Hematopoietic multipotent progenitor cell treated with erythropoietin and hydrocortisone succinate and interleukin-3 and kit ligand, for 6 days (in vitro differentiated cells): ENCODE measurements around the gene CCR2.
A peak's percentile ranks its signal among the peaks of the same experiment; 100 is the strongest.
"Not testable (repeated sequence)": the region's sequence is repeated elsewhere in the genome, so short reads cannot be mapped to it uniquely, and the experiment has no call there.

Experiments
- DNase-seq: peaks from one replicate; pipeline ENCODE4 v3.0.0-alpha.2; 2015

The CCR2 gene

DNA sequence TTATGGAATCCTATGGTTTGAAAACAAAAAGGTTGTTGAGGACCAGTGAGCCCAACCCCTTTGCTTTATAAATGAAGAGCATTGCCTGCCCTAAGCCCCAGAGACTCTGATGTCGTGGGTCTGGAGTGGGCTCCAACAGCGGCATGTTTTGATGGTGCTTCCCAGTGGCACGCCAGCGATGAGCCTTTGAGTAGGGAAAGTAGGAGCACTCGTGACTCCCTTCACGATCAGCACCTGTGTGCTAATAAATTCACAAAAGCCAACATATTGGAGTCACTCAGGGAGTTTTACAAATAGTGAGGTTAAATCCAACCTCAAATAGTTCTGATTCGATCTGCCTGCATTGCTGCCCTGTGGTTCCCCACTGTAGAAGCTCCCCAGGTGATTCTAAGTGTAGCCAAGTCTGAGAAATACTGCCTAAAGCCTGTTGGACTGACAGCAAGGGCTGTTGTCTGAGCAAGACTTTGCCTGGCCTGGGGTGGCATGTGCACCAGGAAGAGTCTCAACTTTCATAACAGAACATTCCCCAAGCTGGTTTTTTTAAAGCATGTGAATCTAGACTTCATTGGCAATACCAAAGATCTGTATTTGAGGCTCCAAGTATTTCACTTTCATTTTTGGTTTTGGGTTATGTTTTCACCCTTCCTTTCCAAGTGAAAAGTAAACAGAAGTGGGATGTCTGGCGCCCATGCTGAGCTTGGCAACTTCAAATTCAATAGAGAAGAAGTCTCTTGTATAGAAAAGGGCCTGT lies 26.7 kb downstream of the CCR2 start:
- DNase-seq, result no peak

DNA sequence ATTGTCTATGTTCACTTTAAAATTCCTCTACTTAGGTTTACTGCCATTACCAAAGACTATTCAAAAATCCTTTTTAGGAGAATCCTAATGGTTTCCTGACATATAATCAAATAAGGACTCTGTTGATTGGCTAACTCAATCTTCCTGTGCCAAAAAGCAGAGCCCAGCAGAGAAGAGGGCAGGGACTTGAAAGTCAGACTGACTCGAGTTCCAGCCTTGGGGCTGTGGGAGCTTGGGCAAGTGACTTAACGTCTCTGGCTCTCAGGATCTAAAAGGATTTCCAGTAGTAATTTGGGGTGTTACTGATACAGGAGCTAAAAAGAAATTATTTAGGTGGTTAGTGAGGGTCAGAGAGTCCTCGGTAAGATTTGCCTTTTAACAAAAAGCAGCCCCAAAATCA lies 27.7 kb downstream of the CCR2 start:
- no peak for DNase-seq

DNA sequence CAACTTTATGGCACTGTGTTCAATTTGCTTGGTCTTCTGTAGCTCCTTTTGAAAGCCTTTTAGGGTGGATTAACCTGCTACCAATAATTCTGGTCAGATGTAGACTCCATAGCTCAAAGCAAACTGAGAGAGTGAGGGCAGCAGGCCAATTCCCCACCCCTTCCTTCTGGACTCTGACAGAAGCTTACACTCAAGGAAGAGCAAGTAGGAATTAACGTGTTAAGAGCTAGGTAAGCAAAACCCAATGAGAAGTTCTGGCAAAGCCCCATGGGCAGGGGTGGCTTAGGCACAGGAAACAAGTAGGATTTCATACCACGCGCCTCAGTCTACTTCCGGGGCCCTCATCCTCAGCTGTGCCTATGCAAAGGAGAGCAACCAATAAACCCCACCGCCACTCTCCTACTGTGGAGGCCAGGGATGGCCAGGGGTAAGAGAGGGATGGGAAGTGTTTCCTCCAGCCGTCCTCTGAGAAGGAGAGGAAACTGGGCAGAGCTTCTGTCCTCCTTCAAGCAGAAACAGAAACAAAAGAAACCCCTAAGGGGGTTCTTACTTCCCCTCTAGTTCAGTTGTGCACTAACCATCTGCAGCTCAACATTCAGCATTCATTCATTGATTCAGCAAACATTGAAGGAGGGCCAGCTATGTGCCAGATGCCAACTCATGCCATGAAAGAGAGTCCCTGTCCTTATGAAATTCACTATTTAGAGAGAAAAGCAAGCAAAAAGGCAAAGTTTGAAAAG lies 29.5 kb downstream of the CCR2 start:
- no peak for DNase-seq

DNA sequence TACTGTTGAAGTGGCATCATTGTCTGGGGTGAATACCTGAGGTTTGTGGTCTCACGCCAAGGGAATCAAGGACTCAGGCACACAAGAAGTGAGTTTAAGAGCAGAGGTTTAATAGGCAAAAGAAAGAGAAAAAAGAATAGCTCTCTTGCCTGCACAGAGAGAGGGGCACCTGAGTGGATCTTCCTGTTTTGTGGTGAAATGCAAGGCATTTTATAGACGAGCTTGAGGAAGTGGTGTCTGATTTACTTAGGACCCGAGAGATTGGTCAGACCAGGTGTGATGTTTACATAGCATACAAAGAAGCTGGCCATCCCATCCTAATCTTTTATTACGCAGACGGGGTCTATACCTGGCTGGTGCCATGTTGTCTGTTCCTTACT lies 30.0 kb downstream of the CCR2 start:
- no peak for DNase-seq

DNA sequence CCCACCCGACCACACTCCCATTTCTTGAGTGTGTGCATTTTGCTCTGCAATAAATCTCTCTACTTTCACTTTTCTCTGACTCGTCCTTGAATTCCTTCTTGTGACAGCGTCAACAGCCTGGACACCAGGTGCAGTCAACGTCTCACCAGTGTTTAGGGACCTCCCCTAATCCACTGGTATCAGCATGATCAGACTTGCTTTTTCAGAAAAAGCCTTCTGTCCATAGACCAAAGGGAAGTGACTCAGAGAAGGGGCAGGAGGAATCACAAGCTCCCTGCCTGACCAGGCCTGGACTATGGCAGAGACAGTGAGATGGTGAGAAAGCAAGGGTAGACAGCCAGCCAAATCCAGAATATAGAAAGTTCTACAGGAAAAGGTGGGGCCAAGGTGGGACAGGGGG lies 32.3 kb downstream of the CCR2 start:
- peak; percentile 40 for DNase-seq

DNA sequence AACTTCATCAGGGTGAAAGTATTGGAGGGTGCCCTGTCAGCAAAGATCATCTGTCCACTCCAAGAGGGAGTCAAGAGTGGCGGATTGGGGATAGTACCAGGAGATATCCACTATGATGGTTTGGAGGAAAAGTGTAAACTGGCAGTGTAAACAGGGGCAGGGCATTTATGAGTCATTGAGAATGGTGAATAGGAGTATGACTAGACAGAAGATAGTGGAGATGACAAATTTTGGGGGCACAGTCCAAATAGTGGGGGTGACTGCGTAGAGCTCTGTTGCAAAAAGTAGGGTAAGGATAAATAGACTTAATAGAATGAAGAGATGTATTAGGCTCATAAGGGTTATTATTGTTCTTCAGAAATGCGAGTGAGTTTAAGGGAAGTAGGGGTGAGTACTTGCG lies 34.9 kb downstream of the CCR2 start:
- DNase-seq, result not testable (repeated sequence)

DNA sequence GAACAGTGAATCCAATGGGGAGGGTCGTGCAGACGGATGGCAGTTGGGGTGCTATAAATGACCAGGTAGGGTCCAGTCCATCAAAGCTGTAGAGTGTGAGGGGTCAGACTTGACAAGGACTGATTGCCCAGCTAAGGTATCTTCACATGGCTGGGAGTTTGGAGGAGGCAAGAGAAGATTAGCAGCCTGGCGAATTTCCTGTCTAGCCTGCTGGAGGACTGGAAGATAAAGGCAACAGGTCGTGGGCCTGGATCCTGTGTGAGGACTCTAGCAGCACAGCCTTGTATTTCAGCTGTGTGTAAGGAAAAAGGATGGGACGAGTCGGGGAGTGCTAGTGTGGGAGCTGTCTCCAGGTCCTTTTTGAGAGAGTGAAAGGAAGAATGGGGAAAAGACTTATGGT lies 35.4 kb downstream of the CCR2 start:
- no peak for DNase-seq

DNA sequence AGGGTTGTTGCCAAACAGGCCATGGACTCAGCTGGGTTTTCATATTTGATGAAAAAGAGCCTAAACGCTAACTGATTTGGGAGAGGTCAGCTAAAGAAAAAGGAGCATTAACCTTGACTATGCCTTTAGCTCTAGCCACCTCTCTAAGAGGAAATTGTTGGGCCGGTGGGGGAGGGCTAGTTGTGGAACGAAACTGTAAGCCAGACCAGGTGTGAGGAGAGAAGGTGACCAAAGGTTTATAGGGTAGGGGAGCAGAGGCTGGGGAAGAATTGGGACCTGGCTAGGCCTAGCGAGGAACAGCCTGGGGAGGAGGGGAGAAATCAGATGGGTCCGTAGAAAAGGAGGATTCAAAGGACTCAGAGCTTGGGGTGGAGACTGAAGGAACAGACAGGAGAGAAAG lies 37.6 kb downstream of the CCR2 start:
- not testable (repeated sequence) for DNase-seq

DNA sequence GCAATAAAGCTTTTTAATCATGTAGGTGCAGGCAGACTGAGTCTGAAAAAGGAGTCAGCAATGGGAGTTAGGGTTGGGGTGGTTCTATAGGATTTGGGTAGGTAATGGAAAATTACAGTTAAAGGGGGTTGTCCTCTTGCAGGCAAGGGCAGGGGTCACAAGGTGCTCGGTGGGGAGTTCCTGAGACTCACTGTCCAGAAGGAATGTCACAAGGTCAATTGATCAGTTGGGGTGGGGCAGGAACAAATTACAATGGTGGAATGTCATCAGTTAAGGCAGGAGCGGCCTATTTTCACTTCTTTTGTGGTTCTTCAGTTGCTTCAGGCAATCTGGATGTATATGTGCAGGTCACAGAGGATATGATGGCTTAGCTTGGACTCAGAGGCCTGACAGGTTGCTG lies 39.1 kb downstream of the CCR2 start:
- no peak for DNase-seq

DNA sequence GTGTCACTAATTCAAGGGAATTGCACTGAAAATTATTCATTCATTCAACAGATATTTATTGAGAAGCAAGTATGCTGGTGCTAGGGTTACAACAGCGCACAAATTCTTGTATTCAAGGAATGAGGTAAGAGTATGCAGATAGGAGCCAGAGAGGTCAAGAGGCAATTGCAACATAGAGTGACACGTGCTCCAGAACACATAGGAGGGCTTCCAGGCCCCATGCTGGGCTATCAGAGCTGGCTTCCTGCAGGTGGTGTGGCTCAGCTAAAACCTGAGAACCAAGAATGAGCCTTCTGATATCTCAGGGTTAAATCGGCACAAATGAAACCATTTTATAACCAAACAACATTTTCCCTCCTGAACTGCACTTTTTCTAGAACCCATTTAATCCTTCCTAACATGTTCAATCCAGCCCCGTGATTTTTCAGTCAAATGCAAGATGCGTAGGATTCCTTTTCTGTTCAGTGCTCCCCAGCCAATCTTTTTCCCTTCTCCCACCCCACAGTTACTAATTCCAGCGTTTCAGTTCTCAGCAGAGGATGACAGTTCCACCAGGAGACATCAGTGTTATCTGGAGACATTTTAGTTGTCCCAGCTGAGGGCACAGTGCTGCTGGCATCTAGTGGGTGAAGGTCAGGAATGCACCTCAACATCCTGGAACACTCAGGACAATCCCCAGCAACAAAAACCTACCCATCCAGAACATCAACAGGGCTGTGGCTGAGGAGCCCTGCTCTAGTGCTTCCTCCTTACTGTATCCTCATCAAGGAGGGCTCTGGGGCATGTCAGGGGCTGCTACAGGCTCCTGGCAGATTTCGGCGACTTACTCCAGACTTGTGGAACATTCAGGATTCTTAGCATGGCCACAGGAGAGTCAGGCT lies 39.9 kb downstream of the CCR2 start:
- DNase-seq, result peak; percentile 64

DNA sequence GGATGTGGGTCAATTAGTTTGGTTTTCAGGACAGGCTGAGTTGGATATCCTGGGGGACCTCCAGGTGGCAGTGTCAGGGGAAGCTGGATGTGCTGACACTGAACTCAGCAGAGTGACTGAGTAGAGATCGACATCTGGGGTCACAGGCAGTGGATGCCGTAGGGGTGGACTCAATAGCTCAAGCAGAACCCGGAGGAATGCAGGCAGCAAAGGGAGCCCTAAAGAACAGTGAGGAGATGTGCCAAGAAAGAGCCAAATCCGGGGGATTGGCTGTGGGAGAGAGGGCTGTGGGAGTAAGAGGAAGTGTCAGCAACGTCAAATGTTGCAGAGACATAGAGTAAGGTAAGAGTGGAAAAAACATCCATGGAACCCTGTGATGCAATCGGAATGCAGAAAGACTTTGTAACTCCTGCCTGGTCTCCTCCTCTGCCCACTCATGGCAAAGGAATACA lies 41.3 kb downstream of the CCR2 start:
- peak; percentile 51 for DNase-seq

DNA sequence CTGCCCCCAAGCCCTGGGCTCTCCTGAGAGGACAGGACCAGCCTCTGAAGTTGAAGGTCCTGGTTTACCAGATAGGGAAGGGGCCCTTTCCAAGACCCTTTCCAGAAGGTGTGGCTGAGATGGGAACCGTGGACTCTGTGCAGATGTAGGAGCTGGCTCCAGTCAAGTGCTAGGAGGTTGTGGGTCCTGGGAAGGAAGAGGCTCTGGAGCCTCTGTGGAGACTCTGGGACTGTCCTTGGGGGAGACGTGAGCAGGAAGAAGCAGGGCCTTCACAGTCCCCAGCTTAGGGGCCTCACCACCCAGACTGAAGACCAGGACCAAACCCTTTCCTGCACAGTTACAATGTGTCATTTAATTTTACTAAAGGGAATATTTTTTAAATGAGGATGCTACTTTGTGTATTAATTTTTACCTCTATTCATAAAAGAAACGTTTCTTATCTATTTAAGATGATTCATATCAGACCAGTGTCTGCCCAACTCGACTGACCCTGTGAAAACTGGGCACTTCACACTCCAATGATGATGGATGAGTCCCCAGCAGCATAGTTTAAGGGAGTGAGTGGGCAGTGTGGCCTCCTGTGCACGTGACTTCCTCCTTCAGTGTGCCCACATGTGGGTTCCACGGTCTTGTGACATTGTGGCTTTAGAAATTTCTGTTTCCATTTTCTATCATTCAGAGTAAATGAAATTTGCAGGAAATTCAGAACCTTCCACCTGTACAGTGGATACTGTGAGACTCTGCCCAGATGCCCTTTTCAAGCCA lies 42.0 kb downstream of the CCR2 start:
- DNase-seq, result peak; percentile 59

DNA sequence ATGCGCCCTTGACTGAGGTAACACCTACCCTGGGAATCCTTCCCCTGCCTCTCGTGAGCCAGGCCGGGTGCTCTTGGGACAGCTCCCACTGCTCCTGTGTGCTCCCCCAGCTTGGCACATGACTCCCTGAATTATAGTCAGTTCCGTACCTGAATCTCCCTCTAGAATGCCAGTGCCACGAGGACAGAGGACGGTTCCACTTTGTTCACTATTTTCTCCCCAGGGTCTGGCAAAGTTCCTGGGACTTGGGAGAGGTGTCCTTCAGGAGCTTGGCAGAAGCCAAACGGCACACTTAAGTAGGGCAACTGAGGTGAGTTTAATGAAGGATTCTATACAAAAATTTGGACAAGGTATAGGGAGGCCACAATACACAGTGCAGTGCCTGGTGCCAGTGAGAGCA lies 43.2 kb downstream of the CCR2 start:
- no peak for DNase-seq

DNA sequence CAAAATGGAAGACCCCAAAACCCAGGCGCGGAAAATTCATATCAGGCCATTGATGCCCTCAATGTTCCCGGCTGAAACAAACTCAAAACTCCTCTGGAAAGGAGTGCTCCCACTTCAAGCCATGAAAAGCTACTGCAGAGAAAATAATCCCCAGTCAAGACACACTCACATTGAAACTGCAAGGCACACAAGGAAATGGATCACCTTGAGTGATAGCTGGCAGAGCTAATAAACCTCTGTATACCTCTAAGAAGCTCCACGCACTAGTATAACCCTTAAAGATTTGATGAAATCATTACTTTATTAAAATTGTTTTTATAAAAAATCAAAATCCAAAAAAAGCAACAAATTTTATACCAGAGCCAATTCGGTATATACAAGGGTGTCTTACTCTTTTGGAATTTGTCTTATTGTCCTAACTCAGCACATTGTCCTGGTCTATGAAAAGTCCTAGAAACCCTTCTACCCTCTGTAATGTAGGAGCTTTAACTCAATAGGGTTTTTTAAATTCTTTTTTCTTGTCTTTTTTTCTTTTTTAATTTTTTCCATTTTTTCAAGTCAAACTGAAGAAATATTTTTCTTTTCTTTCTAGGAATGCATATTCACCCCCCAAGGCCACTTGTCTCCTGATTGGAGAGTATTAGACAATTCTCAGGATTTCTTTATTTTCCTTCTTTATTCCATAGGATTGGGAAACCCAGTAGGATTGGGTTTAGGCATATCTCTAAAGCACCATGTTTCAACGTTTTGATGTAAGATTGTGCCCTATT lies 44.5 kb downstream of the CCR2 start:
- DNase-seq, result no peak

DNA sequence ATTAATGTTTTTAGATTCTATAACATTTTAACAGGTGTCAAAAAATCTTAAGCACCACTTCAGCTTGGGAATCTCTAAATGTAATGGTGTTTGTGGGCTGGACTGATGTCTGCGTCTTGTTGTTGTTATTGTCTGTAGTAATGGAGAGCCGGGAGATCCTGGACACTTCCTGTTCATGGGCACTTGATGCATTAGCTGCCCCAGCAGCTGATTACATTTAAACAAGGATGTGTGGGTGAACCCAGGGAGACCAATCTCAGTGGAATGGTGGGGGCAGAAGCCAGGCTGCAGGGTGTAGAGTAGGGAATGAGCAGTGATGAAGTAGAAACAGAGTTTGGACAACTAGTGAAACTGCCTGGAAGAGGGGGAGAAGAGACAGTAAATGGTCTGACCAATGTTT lies 45.2 kb downstream of the CCR2 start:
- no peak for DNase-seq

DNA sequence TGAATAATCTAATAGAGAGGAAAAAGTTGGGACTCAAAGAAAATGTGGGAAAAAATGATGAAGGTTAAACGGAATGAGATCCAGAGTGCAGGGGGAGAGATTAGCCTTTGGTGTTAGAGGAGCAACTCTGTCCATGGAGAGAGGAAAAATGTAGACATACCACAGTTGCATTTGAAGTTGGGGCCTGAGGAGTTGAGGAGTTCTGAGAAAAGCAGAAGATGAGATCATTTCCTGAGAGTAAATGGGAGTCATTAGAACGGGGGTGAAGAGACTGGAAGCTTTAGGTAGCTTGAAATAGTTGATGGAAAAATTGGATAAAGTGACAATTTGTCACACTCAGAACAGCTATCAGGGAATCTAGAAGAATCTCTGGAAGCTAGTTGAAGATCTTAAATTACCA lies 45.6 kb downstream of the CCR2 start:
- no peak for DNase-seq

DNA sequence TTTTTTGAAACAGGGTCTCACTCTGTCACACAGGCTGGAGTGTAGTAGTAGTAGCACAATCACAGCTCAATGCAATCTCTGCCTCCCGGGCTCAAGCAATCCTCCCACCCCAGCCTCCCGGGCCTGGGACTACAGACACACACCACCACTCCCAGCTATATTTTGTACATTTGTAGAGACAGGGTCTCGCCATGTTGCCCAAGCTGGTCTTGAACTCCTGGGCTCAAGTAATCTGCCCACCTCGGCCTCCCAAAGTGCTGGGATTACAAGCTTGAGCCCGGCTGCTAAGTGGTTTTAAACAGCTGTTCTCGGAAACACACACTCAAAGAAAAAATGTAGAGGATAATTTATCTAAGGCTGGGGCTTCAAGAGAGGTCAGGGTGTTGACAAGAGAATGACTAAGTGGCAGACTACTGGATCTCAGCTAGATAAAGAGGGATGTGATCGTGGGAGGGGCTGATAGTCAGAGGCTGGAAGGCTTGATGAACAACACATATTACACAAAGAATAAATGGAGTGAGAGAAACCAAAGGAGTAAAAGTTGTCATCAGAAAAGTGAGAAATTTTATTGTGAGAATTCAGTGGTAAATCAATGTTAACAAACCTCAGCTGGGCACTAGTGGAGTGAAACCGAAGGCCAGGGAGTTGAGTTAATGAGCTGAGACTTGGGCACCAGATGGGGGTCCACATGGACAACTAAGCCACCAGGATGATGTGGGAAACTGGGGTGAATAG lies 46.3 kb downstream of the CCR2 start:
- DNase-seq, result peak; percentile 71

DNA sequence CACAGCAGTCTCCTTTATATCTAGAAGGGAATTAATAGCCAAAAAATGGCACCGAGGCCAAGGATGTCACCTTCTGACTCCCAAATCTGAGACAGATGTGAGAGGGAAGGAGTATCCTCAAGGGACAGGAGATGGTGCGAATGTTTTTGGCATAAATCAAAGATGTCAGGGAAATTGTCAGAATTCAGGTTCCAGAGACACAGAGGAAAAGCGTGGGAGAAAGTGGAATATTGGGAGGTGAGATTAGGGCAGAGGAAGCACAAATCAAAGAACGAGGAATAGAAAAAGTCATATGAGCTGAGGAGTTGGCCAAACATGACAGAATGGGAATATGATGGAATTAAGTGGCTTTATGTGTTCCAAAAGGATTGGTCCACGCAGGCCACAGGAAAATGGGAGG lies 46.9 kb downstream of the CCR2 start:
- DNase-seq, result no peak

DNA sequence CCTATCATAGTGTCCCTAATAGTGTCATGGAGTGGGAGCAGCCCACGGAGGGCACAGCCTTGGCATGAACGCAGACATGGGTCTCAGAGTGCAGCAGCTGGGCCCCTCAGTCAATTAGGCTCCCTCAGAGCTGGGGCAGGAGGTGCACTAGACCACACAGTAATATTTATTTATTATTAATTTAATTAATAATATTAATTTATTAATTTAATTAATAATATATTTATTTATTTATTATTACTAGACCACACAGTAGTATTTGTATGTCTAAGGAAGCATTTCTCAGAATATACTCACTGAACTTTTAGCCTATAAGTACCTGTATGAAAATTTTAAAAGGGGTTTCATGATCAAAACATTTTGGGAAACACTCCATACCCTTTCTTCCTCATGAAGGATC lies 47.7 kb downstream of the CCR2 start:
- DNase-seq, result no peak

DNA sequence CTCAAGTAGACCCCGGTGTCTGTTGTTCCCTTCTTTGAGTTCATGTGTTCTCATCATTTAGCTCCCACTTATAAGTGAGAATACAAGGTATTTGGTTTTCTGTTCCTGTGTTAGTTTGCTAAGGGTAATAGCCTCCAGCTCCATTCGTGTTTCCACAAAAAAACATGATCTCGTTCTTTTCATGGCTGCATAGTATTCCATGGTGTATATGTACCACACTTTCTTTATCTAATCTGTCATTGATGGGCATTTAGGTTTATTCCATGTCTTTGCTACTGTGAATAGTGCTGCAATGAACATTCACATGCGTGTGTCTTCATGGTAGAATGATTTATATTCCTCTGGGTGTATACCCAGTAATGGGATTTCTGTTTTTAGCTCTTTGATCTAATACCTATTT lies 49.0 kb downstream of the CCR2 start:
- not testable (repeated sequence) for DNase-seq

DNA sequence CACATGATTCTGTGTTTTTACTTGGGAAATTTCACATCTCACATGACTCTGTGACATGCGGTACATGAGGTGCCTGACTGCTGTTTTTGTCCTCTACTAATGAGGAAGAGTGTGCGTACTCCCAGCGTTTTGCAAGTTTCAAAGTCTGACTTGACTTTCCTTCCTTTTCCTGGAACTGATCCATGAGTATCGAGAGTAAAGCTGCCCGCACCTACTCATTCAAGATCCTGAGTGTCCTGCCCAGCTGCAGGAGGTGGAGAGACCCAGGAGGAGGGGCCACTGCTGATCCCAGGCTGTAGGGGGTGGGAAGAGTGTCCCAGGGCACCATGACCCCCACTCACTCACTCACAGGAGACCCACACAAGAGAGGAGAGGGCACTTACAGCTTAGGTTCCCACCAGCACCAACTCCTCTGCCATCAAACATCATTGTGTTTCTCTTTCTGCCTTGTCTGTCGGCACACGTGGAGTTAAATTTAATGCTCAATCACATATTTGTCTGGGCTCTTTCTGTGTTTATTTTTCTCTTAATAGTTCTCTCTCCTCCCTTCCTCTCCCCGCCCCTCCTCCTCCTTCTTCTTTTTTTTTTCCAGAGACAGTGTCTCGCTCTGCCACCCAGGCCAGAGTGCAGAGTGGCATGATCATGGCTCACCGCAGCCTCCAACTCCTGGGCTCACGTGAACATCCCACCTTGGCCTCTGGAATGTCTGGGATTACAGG lies 51.5 kb downstream of the CCR2 start:
- no peak for DNase-seq
